Mesenchymal stem cell (in vitro differentiated cells and primary cell): ENCODE data around the gene DLGAP3.

ENCODE experiments used
- DNase-seq: peaks from one replicate; pipeline ENCODE4 v3.0.0-alpha.2; 2013
- H2AFZ ChIP-seq: one replicate; pipeline ENCODE4 v1.6.1; 2013; ENCODE audit warnings: low read depth, mild to moderate bottlenecking, control low read depth, inconsistent platforms, low read length, moderate library complexity
- H2AK5ac ChIP-seq: 2 replicates; pipeline ENCODE4 v1.6.1; 2013; ENCODE audit warnings: low read length, moderate library complexity, mild to moderate bottlenecking, inconsistent platforms; ENCODE audit not compliant: severe bottlenecking
- H2BK120ac ChIP-seq: one replicate; pipeline ENCODE4 v1.6.1; 2013; ENCODE audit warnings: low read depth, mild to moderate bottlenecking, inconsistent platforms, low read length, moderate library complexity
- H2BK12ac ChIP-seq, 2 experiments: one replicate each; pipeline ENCODE4 v1.6.1; 2013; ENCODE audit warnings: inconsistent platforms in 2 of 2, low read length in 2 of 2, mild to moderate bottlenecking in 2 of 2, moderate library complexity in 2 of 2, control low read depth in 1 of 2
- H2BK15ac ChIP-seq: one replicate; pipeline ENCODE4 v1.6.1; 2013; ENCODE audit warnings: mild to moderate bottlenecking, low read depth, inconsistent platforms; ENCODE audit not compliant: poor library complexity, severe bottlenecking
- H2BK5ac ChIP-seq: 2 replicates; pipeline ENCODE4 v1.6.1; 2013; ENCODE audit warnings: low read depth, mild to moderate bottlenecking, low read length, control low read depth, inconsistent platforms; ENCODE audit not compliant: poor library complexity, severe bottlenecking
- H3K14ac ChIP-seq, 2 experiments: one replicate each; pipeline ENCODE4 v1.6.1; 2013; ENCODE audit warnings: inconsistent platforms in 2 of 2, low read length in 2 of 2, control low read depth in 1 of 2, mild to moderate bottlenecking in 1 of 2, moderate library complexity in 1 of 2
- H3K18ac ChIP-seq, 2 experiments: one replicate each; pipeline ENCODE4 v1.6.1; 2013; ENCODE audit warnings: inconsistent platforms in 2 of 2, low read length in 2 of 2, control low read depth in 1 of 2, low read depth in 1 of 2, mild to moderate bottlenecking in 1 of 2
- H3K23ac ChIP-seq, 2 experiments: one replicate each; pipeline ENCODE4 v1.6.1; 2013; ENCODE audit warnings: inconsistent platforms in 2 of 2, low read length in 2 of 2, mild to moderate bottlenecking in 2 of 2, moderate library complexity in 2 of 2, control low read depth in 1 of 2
- H3K27ac ChIP-seq: 2 replicates; pipeline ENCODE4 v1.5.1; 2013; ENCODE audit warnings: mild to moderate bottlenecking, moderate library complexity, low read length, control low read depth, inconsistent platforms; ENCODE audit not compliant: poor library complexity, severe bottlenecking
- H3K27me3 ChIP-seq, 2 experiments: 2 replicates each; pipeline versions ENCODE4 v1.6.1 to v1.7.0; 2013; ENCODE audit warnings: low read length in 2 of 2, mild to moderate bottlenecking in 2 of 2, moderate library complexity in 2 of 2, control low read depth in 1 of 2, inconsistent platforms in 1 of 2; ENCODE audit not compliant: control insufficient read depth in 1 of 2, insufficient read depth in 1 of 2
- H3K36me3 ChIP-seq, 2 experiments: 2 replicates each; pipeline versions ENCODE4 v1.6.1 to v1.7.0; 2013; ENCODE audit warnings: low read length in 2 of 2, control low read depth in 1 of 2, inconsistent platforms in 1 of 2, low read depth in 1 of 2, mild to moderate bottlenecking in 1 of 2; ENCODE audit not compliant: insufficient read depth in 2 of 2, control insufficient read depth in 1 of 2
- H3K4ac ChIP-seq, 2 experiments: one replicate each; pipeline ENCODE4 v1.6.1; 2013; ENCODE audit warnings: inconsistent platforms in 2 of 2, low read length in 2 of 2, mild to moderate bottlenecking in 2 of 2, moderate library complexity in 2 of 2, control low read depth in 1 of 2, low read depth in 1 of 2
- H3K4me1 ChIP-seq: 2 replicates; pipeline ENCODE4 v1.6.1; 2013; ENCODE audit warnings: low read depth, low read length, control low read depth; ENCODE audit not compliant: control insufficient read depth, insufficient read depth
- H3K4me2 ChIP-seq: 2 replicates; pipeline ENCODE4 v1.6.1; 2013; ENCODE audit warnings: low read length, mild to moderate bottlenecking, inconsistent platforms; ENCODE audit not compliant: poor library complexity, severe bottlenecking
- H3K4me3 ChIP-seq, 2 experiments: 2 replicates each; pipeline versions ENCODE4 v1.5.1 to v1.7.0; 2013; ENCODE audit warnings: low read length in 2 of 2, mild to moderate bottlenecking in 2 of 2, control low read depth in 1 of 2, low read depth in 1 of 2; ENCODE audit not compliant: insufficient read depth in 1 of 2
- H3K79me1 ChIP-seq: replicated peaks from 2 replicates; pipeline ENCODE4 v1.6.1; 2013; ENCODE audit warnings: mild to moderate bottlenecking, control low read depth, low read length, inconsistent platforms; ENCODE audit not compliant: poor library complexity, severe bottlenecking
- H3K9ac ChIP-seq: 2 replicates; pipeline ENCODE4 v1.7.0; 2013; ENCODE audit warnings: mild to moderate bottlenecking, low read length, moderate library complexity
- H3K9me3 ChIP-seq: 2 replicates; pipeline ENCODE4 v1.7.0; 2013; ENCODE audit warnings: mild to moderate bottlenecking, low read length; ENCODE audit not compliant: control insufficient read depth
- H4K8ac ChIP-seq: one replicate; pipeline ENCODE4 v1.6.1; 2013; ENCODE audit warnings: inconsistent platforms, mild to moderate bottlenecking, low read length, moderate library complexity
- H4K91ac ChIP-seq: one replicate; pipeline ENCODE4 v1.6.1; 2013; ENCODE audit warnings: mild to moderate bottlenecking, low read length, inconsistent platforms
- WGBS: methylation state at CpG from one replicate; pipeline ENCODE4 v1.1.7; 2013; ENCODE audit warnings: mixed read lengths; 5-methylcytosine and 5-hydroxymethylcytosine counted together

DLGAP3 gene

DNA sequence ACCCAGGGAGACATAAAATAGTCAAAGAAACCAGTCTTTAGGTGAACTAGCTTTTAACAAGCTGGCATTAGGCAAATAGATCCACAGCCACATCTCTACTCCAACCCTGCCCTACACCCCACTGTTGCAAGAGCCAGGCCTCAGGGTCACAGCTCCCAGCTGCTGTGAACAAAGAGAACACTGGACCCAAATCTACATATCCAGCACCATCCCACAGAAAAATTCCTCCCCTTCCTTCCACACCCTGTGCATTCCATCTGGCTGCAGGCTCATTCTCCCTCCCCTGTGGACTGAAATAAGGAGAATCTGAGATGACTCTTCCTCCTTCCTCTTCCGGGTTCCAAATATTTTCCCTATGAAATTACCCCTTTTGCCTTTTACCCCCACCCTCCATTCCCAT, 23.2 kb downstream of the DLGAP3 start:
- no peak overlapping the region for H4K91ac ChIP-seq
- H4K8ac ChIP-seq = no peak overlapping the region
- no peak overlapping the region for H2BK120ac ChIP-seq
- no CpG with 5 or more reads among the region's 1 CpG for WGBS
- no peak overlapping the region for H3K18ac ChIP-seq
- H2AK5ac ChIP-seq = no peak overlapping the region
- no peak for DNase-seq
- H3K4me2 ChIP-seq = no peak overlapping the region
- H3K9me3 ChIP-seq = no peaks in the 10 kb centered on the region
- H3K9ac ChIP-seq = no peak overlapping the region
- H2BK15ac ChIP-seq = no peak overlapping the region
- no peaks in the 10 kb centered on the region for H3K4me1 ChIP-seq
- no peak overlapping the region for H3K4ac ChIP-seq
- no peak overlapping the region for H3K14ac ChIP-seq
- H2BK5ac ChIP-seq = no peak overlapping the region
- H3K27me3 ChIP-seq = peaks cover 12 to 57% of the 10 kb centered on the region in 2 experiments
- no peak overlapping the region for H3K23ac ChIP-seq
- no peak overlapping the region for H3K27ac ChIP-seq
- no peak overlapping the region for H2BK12ac ChIP-seq
- no peaks in the 10 kb centered on the region for H3K36me3 ChIP-seq
- no peaks in the 10 kb centered on the region for H3K79me1 ChIP-seq
- H2AFZ ChIP-seq = no peak overlapping the region
- no peak overlapping the region for H3K4me3 ChIP-seq

DNA sequence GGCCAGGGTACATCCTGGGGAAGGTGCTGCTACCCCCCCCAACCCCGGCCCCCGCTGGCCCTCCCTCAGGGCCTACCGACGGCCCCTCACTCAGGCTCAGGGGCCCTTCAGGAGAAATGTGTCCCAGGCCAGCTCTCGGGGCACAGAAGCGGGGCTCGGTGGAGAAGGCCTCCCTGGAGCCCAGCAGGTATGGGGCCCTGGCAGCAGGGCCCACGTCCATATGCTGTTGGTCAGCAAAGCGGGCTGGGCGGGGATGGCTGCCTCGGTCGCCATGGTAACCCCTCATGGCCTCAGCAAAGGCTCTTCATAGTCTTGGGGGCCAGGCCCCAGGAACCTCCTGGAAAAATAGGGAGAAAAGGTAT, 24.4 kb downstream of the DLGAP3 start:
- no peak overlapping the region for H2AK5ac ChIP-seq
- no peak overlapping the region for H2BK15ac ChIP-seq
- no peak overlapping the region for H3K18ac ChIP-seq
- H4K8ac ChIP-seq = no peak overlapping the region
- H2BK120ac ChIP-seq = no peak overlapping the region
- no peak overlapping the region for H3K14ac ChIP-seq
- no peak overlapping the region for H3K9ac ChIP-seq
- H4K91ac ChIP-seq = no peak overlapping the region
- H3K4me2 ChIP-seq = no peak overlapping the region
- H2BK12ac ChIP-seq = no peak overlapping the region
- H3K4ac ChIP-seq = no peak overlapping the region
- H3K36me3 ChIP-seq = no peaks in the 10 kb centered on the region
- no peak overlapping the region for H2AFZ ChIP-seq
- no peaks in the 10 kb centered on the region for H3K79me1 ChIP-seq
- no peak overlapping the region for H2BK5ac ChIP-seq
- WGBS = 91% methylated on average over 12 of the region's 12 CpGs
- H3K9me3 ChIP-seq = no peaks in the 10 kb centered on the region
- no peak overlapping the region for H3K27ac ChIP-seq
- H3K4me1 ChIP-seq = no peaks in the 10 kb centered on the region
- peaks cover 17 to 61% of the 10 kb centered on the region in 2 experiments for H3K27me3 ChIP-seq
- DNase-seq = no peak
- H3K23ac ChIP-seq = no peak overlapping the region
- no peak overlapping the region for H3K4me3 ChIP-seq

DNA sequence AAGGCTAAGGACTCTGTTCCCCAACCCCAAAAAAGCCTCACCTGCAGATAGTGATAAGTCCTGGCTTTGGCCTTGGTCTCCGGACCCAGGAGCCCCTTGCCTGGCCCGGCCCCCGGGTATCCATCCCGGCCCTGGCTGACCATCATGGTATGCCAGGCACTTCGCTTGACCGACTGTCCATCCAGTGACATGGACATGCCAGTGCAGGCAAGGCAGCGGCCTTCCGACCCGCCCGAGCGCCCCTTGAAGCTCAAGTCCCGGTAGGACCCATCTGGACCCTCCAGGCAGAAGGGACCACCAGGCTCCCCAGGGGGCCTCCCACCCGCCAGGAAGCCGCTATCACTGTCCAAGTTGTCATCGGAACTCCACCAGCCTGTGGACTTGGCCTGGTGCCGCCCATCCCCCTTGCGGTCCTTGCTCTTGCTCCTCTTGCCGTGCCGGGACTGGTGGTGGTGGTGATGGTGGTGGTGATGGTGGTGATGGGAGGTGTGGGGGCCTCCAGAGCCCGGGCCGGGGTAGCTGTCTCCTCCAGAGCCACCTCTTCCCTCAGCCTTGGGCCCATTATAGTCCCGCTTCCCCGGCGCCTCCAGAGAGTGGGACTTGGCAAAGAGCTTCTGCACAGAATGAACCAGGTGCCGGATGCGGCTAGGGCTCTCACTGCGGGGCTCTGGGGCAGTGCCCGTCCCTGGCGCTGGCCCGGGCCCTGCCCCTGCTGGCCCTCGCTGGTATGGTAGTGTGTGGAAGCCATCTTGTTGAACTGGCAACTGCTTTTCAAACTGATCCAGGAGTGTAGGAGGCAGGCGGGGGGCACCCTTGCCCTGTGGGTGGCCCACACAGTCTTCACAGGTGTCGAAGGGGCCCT, 25.0 kb downstream of the DLGAP3 start:
- H3K9me3 ChIP-seq = no peaks in the 10 kb centered on the region
- no peaks in the 10 kb centered on the region for H3K4me1 ChIP-seq
- H3K4me2 ChIP-seq = no peak overlapping the region
- H3K14ac ChIP-seq = no peak overlapping the region
- H2AK5ac ChIP-seq = no peak overlapping the region
- H3K4me3 ChIP-seq = no peak overlapping the region
- no peak overlapping the region for H2BK15ac ChIP-seq
- H3K79me1 ChIP-seq = no peaks in the 10 kb centered on the region
- H2BK120ac ChIP-seq = no peak overlapping the region
- no peak overlapping the region for H3K4ac ChIP-seq
- no peak overlapping the region for H2AFZ ChIP-seq
- no peak overlapping the region for H2BK12ac ChIP-seq
- H4K8ac ChIP-seq = no peak overlapping the region
- H4K91ac ChIP-seq = no peak overlapping the region
- H3K23ac ChIP-seq = no peak overlapping the region
- DNase-seq = no peak
- H2BK5ac ChIP-seq = no peak overlapping the region
- H3K18ac ChIP-seq = no peak overlapping the region
- H3K36me3 ChIP-seq = no peaks in the 10 kb centered on the region
- H3K27ac ChIP-seq = no peak overlapping the region
- H3K27me3 ChIP-seq = peaks cover 17 to 57% of the 10 kb centered on the region in 2 experiments
- no peak overlapping the region for H3K9ac ChIP-seq
- WGBS = 84% methylated on average over 26 of the region's 33 CpGs

DNA sequence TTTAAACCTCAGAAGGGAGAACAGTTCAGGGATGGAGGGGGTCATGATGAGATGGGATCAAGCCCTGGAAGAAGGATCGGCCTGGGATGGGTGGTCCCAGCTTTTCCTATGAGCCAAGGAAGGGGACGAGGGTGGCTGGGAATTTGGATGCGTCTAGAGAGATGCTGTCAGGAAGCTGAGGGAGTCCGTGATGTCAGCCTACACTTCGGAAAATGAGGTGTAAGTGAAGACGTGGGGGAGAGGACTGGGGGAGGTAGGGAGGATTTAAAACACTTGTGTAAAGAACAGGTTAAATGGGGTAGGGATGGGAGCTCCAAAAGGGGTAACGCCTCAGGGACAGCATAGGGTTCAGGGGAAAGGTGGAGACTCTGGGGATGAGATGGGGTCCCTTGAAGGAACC, 27.5 kb downstream of the DLGAP3 start:
- no peak overlapping the region for H4K8ac ChIP-seq
- H2BK12ac ChIP-seq = no peak overlapping the region
- H3K4me2 ChIP-seq = no peak overlapping the region
- no peak overlapping the region for H2BK5ac ChIP-seq
- H3K18ac ChIP-seq = no peak overlapping the region
- no peak for DNase-seq
- H3K27me3 ChIP-seq = peaks cover 17 to 46% of the 10 kb centered on the region in 2 experiments
- no peaks in the 10 kb centered on the region for H3K79me1 ChIP-seq
- H4K91ac ChIP-seq = no peak overlapping the region
- no peak overlapping the region for H2BK15ac ChIP-seq
- no peaks in the 10 kb centered on the region for H3K9me3 ChIP-seq
- H3K4ac ChIP-seq = no peak overlapping the region
- H2BK120ac ChIP-seq = no peak overlapping the region
- H3K36me3 ChIP-seq = no peaks in the 10 kb centered on the region
- no peak overlapping the region for H3K14ac ChIP-seq
- H3K27ac ChIP-seq = no peak overlapping the region
- no peak overlapping the region for H2AFZ ChIP-seq
- H3K23ac ChIP-seq = no peak overlapping the region
- no peak overlapping the region for H3K4me3 ChIP-seq
- H3K9ac ChIP-seq = no peak overlapping the region
- H2AK5ac ChIP-seq = no peak overlapping the region
- no peaks in the 10 kb centered on the region for H3K4me1 ChIP-seq
- WGBS = 64% methylated on average over 7 of the region's 7 CpGs
